ENCODE results near the gene RBM10.
A peak's percentile ranks its signal among the peaks of the same experiment; 100 is the strongest.

Gene RBM10

GRCh38 chrX:47200385-47201150 is 55.5 kb downstream of the RBM10 start:
- DNase-seq, result peak; percentile 31

GRCh38 chrX:47201345-47201944 is 56.4 kb downstream of the RBM10 start:
- DNase-seq, result no peak

- no peak for DNase-seq
Observed at GRCh38 chrX:47202316-47202715, 57.3 kb downstream of the RBM10 start.

- DNase-seq, result no peak
Observed at GRCh38 chrX:47202877-47203276, 57.9 kb downstream of the RBM10 start.

- DNase-seq, result no peak
Observed at GRCh38 chrX:47204970-47205369, 59.9 kb downstream of the RBM10 start.

GRCh38 chrX:47206316-47206715 is 61.3 kb downstream of the RBM10 start:
- DNase-seq, result no peak

GRCh38 chrX:47208108-47208507 is 63.1 kb downstream of the RBM10 start:
- DNase-seq, result no peak

GRCh38 chrX:47209508-47210238 is 64.7 kb downstream of the RBM10 start:
- DNase-seq, result no peak

- no peak for DNase-seq
Observed at GRCh38 chrX:47210661-47211425, 65.8 kb downstream of the RBM10 start.

- no peak for DNase-seq
Observed at GRCh38 chrX:47212381-47213293, 67.6 kb downstream of the RBM10 start.

- no peak for DNase-seq
Observed at GRCh38 chrX:47214435-47215077, 69.5 kb downstream of the RBM10 start.

- DNase-seq, result no peak
Observed at GRCh38 chrX:47215291-47215900, 70.4 kb downstream of the RBM10 start.

GRCh38 chrX:47216393-47216925 is 71.4 kb downstream of the RBM10 start:
- DNase-seq, result no peak

GRCh38 chrX:47217121-47217851 is 72.3 kb downstream of the RBM10 start:
- DNase-seq, result no peak

GRCh38 chrX:47217852-47218279 is 72.8 kb downstream of the RBM10 start:
- peak; percentile 98 for DNase-seq

- peak; percentile 86 for DNase-seq
Observed at GRCh38 chrX:47218280-47218919, 73.4 kb downstream of the RBM10 start, which contains the start of gene CDK16. Gene CDK16, plus strand, starts transcription at chrX:47218681. Its CDS starts 4,877 bp downstream, at chrX:47223558.

- peak; percentile 54 for DNase-seq
Observed at GRCh38 chrX:47218920-47219815, 74.1 kb downstream of the RBM10 start.

GRCh38 chrX:47221756-47222155 is 76.7 kb downstream of the RBM10 start:
- DNase-seq, result no peak
